Placental pericyte (primary cell): ENCODE measurements around the gene ADH5. TPM values are rescaled to one million over a fixed set of nuclear protein-coding genes. Genes with fewer than 3 reads are reported as not detected.

Experiments
- total RNA-seq: library from RNA; depleted of rRNA; stranded (reverse); fragments of >200 nt; gene quantifications from 2 replicates; pipeline ENCODE4 v1.2.3, GENCODE V29; 2012

The ADH5 gene
- 151 and 184 TPM in 2 replicates for total RNA-seq

GRCh38 chr4:99088481-99089365, at the start of gene ADH5:
TSS of gene ADH5 (minus strand) at chr4:99088788. CDS start at chr4:99088700, 88 bp downstream.

Other genes starting within 250 kb of the ADH5 start
- gene EIF4E, start 159.7 kb downstream of the ADH5 start, total RNA-seq = 97.4 and 281 TPM in 2 replicates
- 27.4 and 74.9 TPM in 2 replicates for gene METAP1, start 93.1 kb downstream of the ADH5 start, total RNA-seq
- gene ADH4, start 55.5 kb upstream of the ADH5 start, total RNA-seq = not detected in 2 replicates
- not detected in 2 replicates for gene ADH6, start 130.5 kb upstream of the ADH5 start, total RNA-seq
- not detected in 2 replicates for gene ADH1A, start 202.2 kb upstream of the ADH5 start, total RNA-seq
- not detected in 2 replicates for gene ADH1B, start 232.6 kb upstream of the ADH5 start, total RNA-seq